HG03159 (cell line): ENCODE results near the gene SGTA.

Experiments
- ATAC-seq: cut with Tn5 transposase; IDR thresholded peaks from one replicate; pipeline ENCODE4 v1.9.1; 2021; ENCODE audit warnings: mild to moderate bottlenecking, moderate library complexity; ENCODE audit not compliant: unreplicated experiment

Gene SGTA

GRCh38 chr19:2810141-2811091, 27.3 kb upstream of the SGTA start:
- no peak for ATAC-seq

- no peak for ATAC-seq
These were observed 26.5 kb upstream of the SGTA start for GRCh38 chr19:2809387-2810140.

GRCh38 chr19:2808129-2808941, 25.3 kb upstream of the SGTA start:
- no peak for ATAC-seq

GRCh38 chr19:2807379-2808128, 24.5 kb upstream of the SGTA start:
- ATAC-seq = no peak

- ATAC-seq = no peak
These were observed 23.8 kb upstream of the SGTA start for GRCh38 chr19:2806736-2807378.

GRCh38 chr19:2805991-2806649, 23.0 kb upstream of the SGTA start:
- ATAC-seq = no peak

GRCh38 chr19:2805261-2805900, 22.3 kb upstream of the SGTA start:
- no peak for ATAC-seq

- no peak for ATAC-seq
These were observed 21.3 kb upstream of the SGTA start for GRCh38 chr19:2804156-2805004.

GRCh38 chr19:2803486-2804155, 20.5 kb upstream of the SGTA start:
- no peak for ATAC-seq

- ATAC-seq = no peak
These were observed 19.8 kb upstream of the SGTA start for GRCh38 chr19:2802826-2803225.

- no peak for ATAC-seq
These were observed 17.4 kb upstream of the SGTA start for GRCh38 chr19:2800506-2800905.

GRCh38 chr19:2799273-2800020, 16.4 kb upstream of the SGTA start:
- no peak for ATAC-seq

GRCh38 chr19:2798733-2799132, 15.7 kb upstream of the SGTA start:
- ATAC-seq = no peak

- ATAC-seq = no peak
These were observed 15.1 kb upstream of the SGTA start for GRCh38 chr19:2798158-2798685.

GRCh38 chr19:2797280-2797679, 14.2 kb upstream of the SGTA start:
- ATAC-seq = no peak

GRCh38 chr19:2796659-2797266, 13.7 kb upstream of the SGTA start:
- no peak for ATAC-seq
